ENCODE measurements around the gene CCDC159. TPM values are rescaled to one million over a fixed set of nuclear protein-coding genes. Genes with fewer than 3 reads are reported as not detected.

Gene CCDC159
- total and polyA plus RNA-seq, 2 of the 4 experiments (the other 2 are of a cell fraction), result 4.7 to 14.0 TPM

DNA sequence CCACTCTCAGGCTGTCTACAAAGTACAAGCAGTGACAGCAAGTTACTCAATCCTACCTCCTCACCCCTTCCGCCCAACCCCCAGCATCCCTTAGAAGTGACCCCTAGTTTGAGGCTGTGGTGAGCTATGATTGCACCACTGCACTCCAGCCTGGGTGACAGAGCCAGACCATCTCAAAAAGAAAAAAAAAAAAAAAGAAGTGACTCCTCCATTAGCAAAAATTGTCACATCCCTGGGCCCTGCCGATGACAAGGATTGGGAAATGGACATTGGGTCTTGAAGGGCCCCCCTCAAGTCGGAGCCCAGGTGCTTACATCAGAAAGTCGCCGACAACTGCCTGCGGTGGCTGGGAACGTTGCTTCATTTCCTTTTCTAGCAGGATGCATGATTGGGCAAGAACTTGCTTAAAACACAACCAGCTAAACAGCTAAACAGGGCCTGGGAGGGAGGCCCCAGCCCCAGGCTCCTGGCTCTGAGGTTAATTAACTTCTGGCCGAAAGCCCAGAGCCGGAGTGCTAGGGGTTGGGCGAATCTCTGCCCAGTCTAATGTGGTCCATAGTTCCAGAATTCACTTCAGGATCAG lies 22.1 kb upstream of the CCDC159 start:
- Histone ChIP-seq H3K36me3 (ENCODE audit: control insufficient read depth, insufficient read depth, low read length) (peaks cover 7% of the 10 kb centered on the region; the same call in 1 of the 2 replicates), H3K27ac (ENCODE audit: insufficient read depth, low read length) (peak overlapping the region; percentile 65), H3K4me2 (ENCODE audit: low read depth, low read length) (peak overlapping the region; percentile 43), H3K9ac (ENCODE audit: low read depth, low read length) (peak overlapping the region; percentile 1; the same call in 1 of the 2 replicates), H2BK15ac (ENCODE audit: low read depth, low read length) (peak overlapping the region; percentile 91; the same call in 2 of the 3 replicates), H2BK120ac (ENCODE audit: low read depth, low read length) (peak overlapping the region; percentile 87), H3K4ac (ENCODE audit: low read depth, low read length) (peak overlapping the region; percentile 84), H2AFZ (replicated peaks; ENCODE audit: low read length, poor library complexity) (peak overlapping the region; percentile 38), H4K20me1 (ENCODE audit: insufficient read depth, low read length) (no peaks in the 10 kb centered on the region), H2AK9ac (replicated peaks; ENCODE audit: low read depth, low read length, poor library complexity) (peak overlapping the region; percentile 34), H4K5ac (ENCODE audit: low read depth, low read length) (peak overlapping the region; percentile 3; the same call in 1 of the 2 replicates), H3K23ac (ENCODE audit: low read depth, low read length) (peak overlapping the region; percentile 87; the same call in 1 of the 2 replicates), H2AK5ac (ENCODE audit: low read depth, low read length) (peak overlapping the region; percentile 96), H3K56ac (ENCODE audit: extremely low read depth, insufficient read depth, low read length) (peak overlapping the region; percentile 82), H2BK20ac (ENCODE audit: low read depth, low read length) (peak overlapping the region; percentile 79), H3K79me1 (ENCODE audit: low read depth in 1 of 2, low read length in 2 of 2) (no peaks in the 10 kb centered on the region), H3K18ac (ENCODE audit: low read depth, low read length) (peak overlapping the region; percentile 5; the same call in 1 of the 2 replicates), H3K9me1 (ENCODE audit: insufficient read depth, low read length) (peaks cover 10% of the 10 kb centered on the region), H3K4me1 (ENCODE audit: control insufficient read depth, insufficient read depth, low read length) (peaks cover 12% of the 10 kb centered on the region), H4K91ac (ENCODE audit: insufficient read depth, low read depth, low read length) (peak overlapping the region; percentile 91), H4K8ac (ENCODE audit: low read depth in 2 of 2, low read length in 2 of 2) (peak overlapping the region; percentile 60 to 83; a peak in 3 of 4 replicates), H3K14ac (replicated peaks; ENCODE audit: low read depth, low read length) (peak overlapping the region; percentile 80), H3K27me3 (ENCODE audit: control insufficient read depth, insufficient read depth, low read length) (no peaks in the 10 kb centered on the region), H3K9me3 (ENCODE audit: control insufficient read depth, insufficient read depth, low read length) (no peaks in the 10 kb centered on the region), H2BK5ac (ENCODE audit: low read depth, low read length, poor library complexity, severe bottlenecking) (peak overlapping the region; percentile 38), H3K4me3 (ENCODE audit: insufficient read depth, low read depth, low read length) (no peak overlapping the region)
- DNase-seq, result peak; percentile 94
- dilution Hi-C loops (cut with HindIII; ENCODE audit: low sequenced_read_pairs, unreplicated experiment), result no loop called here
- intact Hi-C loops (cut with micrococcal nuclease), result loop anchor here (1.0 kb wide), 1 partner anchor 15 kb away; the partner anchor contains the start of gene RAB3D
- BruUV-seq (replicated peaks), result no TSS peak
- peak; percentile 97 for ATAC-seq (ENCODE audit: low read depth)
- in situ Hi-C loops (cut with MboI; ENCODE audit: low sequenced_read_pairs), result no loop called here
- POLR2A ChIA-PET (ENCODE audit: unreplicated experiment), result no interaction called here
- CTCF ChIA-PET, result no interaction called here
- 6% methylated on average over 3 of the region's 10 CpGs; no CpG with 5 or more reads in 1 of the 2 experiments for WGBS, 2 experiments (ENCODE audit: extremely low coverage in 2 of 2, insufficient read length in 1 of 2)
- TF ChIP-seq CHD1 (IDR thresholded peaks at IDR 0.05; ENCODE audit: low read depth, low read length) (no peak), ELK1 (IDR thresholded peaks at IDR 0.05; ENCODE audit: borderline replicate concordance, low read depth, low read length) (no peak), CEBPB (IDR thresholded peaks at IDR 0.05; ENCODE audit: low read depth, low read length) (peak; percentile 99), MAZ (IDR thresholded peaks at IDR 0.05; ENCODE audit: borderline replicate concordance, low read depth, low read length) (peak; percentile 51; the same call in 1 of the 2 replicates), SMC3 (IDR thresholded peaks at IDR 0.05; ENCODE audit: low read depth, low read length) (no peak), NFE2L2 (IDR thresholded peaks at IDR 0.05; ENCODE audit: low read depth, low read length) (peak; percentile 41; the same call in 1 of the 2 replicates), POLR2A (IDR thresholded peaks at IDR 0.05; ENCODE audit: low read depth, low read length) (no peak), RAD21 (IDR thresholded peaks at IDR 0.05; ENCODE audit: low read length) (no peak; the same call in 1 of the 2 replicates), RCOR1 (IDR thresholded peaks at IDR 0.05; ENCODE audit: insufficient replicate concordance, low read length) (peak; percentile 29), FOS (IDR thresholded peaks at IDR 0.05; ENCODE audit: low read depth, low read length) (no peak)

All from IMR-90 (cell line).